GM19351 (cell line): ENCODE data around the gene SORD.
"Not testable (repeated sequence)": the region's sequence is repeated elsewhere in the genome, so short reads cannot be mapped to it uniquely, and the experiment has no call there.

Source experiments
- ATAC-seq: cut with Tn5 transposase; IDR thresholded peaks from one replicate; pipeline ENCODE4 v1.9.1; 2021; ENCODE audit warnings: mild to moderate bottlenecking, moderate library complexity; ENCODE audit not compliant: unreplicated experiment

The SORD gene

DNA sequence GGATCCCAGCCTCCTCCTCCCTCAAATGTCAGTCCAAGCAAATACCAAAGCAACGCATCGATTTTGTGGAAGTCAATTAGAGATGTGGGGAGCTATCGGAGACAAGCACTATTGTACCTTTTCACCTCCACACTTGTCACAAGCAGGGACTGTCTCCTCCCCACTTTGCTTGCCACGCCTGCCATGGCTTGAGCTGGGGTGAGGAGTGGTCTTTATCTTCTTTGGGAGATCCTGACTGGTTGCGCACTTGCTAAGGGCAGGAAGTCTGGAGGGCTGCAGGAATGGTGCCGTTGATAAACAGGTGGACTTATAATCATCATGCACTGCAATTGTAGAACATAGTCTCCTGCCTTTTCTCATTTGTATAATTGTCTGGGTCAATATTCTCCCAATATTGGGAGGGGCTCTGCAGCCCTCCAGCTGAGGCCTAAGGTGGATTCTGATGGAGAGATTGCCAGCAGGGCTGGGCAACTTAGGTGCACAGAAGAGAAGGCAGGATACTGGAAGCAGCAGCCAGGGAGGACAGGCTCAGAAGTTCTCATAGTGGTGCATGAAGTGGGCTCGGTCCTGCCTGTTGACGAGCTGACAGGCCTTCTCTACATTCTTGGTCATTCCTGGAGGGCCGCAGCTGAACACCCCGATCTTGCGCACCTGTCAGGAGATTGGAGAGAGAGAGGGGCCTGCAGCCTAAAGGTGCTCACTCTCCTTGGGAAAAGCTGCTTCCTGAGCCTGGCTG, 70.8 kb downstream of the SORD start:
- ATAC-seq, result no peak

GRCh38 chr15:45094358-45094730, 71.3 kb downstream of the SORD start:
- ATAC-seq, result no peak

DNA sequence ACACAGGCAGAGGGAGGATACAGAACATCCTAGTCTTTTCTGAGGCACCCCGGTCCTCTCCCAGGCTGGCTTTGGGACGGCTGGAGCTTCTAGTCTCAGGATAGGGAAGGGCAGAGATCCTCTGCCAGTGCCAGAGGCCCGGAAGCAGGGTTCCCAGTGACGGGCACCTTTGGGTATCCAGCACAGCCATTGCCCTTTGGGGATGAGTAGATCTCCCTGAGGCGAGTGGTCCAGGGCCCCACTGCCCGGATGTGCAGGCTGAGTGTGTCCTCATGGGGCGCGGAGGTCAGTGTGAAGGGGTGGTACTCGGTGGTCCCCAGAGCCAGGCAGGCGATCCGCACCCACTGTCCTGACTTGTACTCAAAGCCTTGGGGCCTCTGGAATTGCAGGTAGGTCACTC, 72.7 kb downstream of the SORD start:
- no peak for ATAC-seq

DNA sequence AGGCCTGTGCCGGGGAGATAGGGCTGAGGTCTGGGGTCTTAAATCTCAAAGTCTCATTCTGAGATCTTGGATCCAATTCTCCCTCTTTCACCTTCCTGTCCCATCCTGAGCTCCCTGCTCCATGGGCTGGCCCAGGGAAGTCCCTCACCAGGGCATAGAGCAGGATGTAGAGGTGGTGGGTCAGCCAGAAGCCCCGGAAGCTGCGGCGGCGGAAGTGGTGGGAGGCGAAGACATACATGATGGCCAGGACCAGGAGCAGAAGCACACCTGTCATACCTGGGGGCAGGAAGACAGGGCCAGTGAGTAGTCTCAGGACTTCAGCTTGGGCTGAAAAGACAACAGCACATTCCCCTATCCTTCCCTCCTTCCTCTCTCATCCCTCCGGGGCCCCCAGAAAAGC, 74.5 kb downstream of the SORD start:
- ATAC-seq, result no peak

GRCh38 chr15:45099549-45100165, 76.7 kb downstream of the SORD start:
- no peak for ATAC-seq

DNA sequence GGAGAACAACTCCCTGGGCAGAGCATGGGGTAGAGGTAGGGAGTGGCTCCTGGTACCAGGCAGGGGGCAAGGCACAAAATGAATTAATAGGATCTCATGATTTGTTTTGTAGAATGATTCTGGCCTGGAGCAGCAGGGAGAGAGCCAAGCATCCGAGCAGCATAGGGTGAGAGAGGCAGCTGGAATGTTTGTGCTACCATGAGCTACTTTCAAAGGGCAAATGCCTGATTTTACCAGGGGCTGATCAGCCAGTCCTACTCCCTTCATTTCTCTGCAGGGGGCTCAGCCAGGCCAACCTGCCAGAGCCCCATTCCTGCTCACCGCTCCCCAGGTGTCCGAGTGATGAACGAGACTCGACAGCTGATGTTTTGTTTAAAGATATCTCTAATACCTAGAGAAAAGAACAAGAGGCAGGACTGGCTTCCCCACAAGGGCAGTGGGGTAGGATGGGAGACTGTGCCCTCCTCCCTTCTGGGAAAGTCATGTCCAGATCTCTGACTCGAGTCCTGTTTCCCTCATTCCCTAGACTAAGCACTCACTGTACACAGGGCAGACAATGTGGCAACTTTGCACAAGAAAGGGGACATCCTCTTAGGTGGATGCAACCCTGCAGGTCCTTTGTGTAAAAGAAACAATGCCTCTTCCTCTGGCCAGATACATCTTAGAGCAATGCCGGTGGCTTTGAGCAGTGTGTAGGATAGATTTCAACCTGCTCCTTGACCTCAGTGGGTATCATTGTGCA, 78.1 kb downstream of the SORD start:
- ATAC-seq, result no peak

DNA sequence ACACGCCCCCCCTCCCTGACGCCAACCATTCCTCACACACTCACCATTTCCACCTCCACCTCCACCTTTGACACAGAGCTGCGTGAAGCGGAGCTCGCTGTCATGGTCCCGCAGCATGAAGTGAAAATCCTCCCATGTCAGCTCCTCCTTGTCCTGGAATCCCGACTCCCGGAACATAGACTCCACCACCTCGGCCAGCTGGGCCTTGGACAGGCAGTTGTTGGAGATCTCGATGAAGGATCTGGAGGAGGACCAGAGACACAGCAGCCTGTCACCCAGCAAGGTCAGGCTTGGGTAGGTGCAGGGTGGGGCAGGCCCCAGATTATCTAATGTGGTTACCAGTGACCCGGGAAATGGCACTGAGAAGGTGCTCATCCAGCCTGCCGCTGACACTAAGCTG, 78.8 kb downstream of the SORD start:
- no peak for ATAC-seq

DNA sequence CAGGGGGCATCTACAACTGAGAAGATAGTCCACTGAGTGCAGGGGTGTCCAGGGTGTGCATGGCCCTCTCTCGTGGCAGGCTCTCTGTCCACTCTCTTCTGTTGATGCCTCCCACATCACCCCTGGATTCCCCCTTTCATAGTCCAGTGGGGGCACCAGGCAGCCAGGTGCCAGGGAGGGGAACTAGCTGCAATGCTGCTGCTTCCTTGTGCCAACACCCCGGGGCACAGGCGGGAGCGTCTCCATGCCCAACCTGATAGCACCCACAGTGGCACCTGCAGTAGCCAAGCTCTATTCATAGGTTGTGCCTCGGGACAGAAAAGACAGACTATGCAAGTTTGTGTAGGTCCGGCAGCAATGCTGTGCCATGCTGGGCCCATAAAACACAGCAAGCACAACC, 79.2 kb downstream of the SORD start:
- ATAC-seq, result no peak

DNA sequence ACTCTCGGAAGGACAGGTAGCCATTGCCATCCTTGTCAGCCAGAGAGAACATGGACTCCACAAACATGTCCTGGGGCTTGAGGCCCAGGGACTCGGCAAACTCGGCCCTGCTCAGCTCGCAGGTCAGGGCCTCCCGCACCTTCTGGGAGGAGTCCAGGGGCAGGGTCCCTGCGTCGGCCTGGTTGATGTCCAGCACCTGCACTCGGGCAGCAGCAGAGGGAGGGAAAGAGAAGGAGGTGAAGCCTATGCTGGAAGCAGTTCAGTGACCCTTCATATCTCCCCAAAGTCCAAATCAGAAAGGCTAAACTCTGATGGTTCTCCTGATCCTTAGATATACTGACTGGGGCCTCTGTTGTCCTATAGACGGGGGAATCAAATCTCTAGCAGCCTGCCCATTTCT, 81.2 kb downstream of the SORD start:
- not testable (repeated sequence) for ATAC-seq

GRCh38 chr15:45105586-45105985, 82.6 kb downstream of the SORD start:
- no peak for ATAC-seq

GRCh38 chr15:45106002-45106790, 83.2 kb downstream of the SORD start:
- no peak for ATAC-seq

DNA sequence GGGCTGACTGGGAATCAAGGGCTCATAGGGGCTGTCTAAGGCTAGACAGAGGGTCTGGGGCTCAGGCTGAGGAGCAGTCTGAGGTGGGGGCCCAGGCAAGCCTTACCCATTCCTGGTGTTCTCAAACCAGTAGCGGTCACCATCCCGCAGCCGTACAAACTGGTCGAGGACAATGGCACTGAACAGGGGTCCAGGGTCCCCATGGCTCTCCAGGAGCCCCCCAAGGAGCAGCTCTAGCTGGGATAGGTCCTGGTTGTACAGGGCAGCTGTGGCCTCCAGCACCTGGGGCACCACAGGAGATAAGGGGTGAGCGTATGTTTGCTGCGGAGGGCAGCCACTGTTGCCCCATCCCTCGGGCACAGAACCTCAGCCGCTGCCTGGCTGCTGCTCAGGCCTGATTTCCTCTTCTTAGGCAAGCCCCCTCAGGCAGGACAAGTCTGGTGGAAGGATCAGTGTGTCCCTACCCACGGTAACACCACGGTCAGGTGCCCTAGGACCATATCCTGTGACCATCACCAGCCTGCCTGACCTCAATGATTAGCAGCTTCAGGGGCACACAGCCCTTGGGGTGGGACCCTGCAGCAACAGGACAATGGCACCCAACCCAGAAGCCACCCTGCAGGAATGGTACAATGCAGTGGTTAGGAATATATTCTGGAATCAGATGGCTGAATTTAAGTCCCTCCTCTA, 85.1 kb downstream of the SORD start:
- ATAC-seq, result no peak

DNA sequence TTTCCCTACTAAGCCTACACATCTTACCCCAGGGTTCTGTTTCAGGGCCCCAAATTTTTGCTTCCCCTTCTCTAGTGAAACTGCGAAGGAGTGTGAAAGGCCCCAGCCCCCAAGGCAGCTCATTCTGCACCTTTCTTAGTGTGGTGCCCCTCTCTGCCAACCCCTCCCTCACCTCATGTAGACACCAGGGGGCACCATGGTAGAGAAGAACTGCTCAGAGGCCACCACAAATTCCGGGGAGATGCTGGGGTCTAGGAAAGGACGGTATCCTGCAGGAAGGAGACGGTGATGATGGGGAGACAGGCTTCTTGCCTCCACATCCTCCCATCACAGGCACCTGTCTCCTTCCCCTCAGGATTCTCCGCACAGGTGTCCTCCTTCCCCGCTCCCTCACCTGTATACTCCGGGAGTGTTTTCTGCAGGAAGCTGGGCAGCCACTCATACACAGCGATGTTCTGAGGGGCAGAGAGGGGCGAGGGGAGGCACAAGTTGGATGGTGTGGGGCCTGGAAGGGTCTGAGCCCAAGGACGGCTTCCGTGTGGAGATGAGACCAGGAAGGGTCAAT, 87.3 kb downstream of the SORD start:
- no peak for ATAC-seq

GRCh38 chr15:45111390-45112142, 88.6 kb downstream of the SORD start:
- no peak for ATAC-seq

GRCh38 chr15:45112143-45112590, 89.2 kb downstream of the SORD start:
- ATAC-seq, result no peak

GRCh38 chr15:45112591-45113379, 89.8 kb downstream of the SORD start:
- no peak for ATAC-seq

GRCh38 chr15:45113380-45113990, 90.5 kb downstream of the SORD start:
- no peak for ATAC-seq

DNA sequence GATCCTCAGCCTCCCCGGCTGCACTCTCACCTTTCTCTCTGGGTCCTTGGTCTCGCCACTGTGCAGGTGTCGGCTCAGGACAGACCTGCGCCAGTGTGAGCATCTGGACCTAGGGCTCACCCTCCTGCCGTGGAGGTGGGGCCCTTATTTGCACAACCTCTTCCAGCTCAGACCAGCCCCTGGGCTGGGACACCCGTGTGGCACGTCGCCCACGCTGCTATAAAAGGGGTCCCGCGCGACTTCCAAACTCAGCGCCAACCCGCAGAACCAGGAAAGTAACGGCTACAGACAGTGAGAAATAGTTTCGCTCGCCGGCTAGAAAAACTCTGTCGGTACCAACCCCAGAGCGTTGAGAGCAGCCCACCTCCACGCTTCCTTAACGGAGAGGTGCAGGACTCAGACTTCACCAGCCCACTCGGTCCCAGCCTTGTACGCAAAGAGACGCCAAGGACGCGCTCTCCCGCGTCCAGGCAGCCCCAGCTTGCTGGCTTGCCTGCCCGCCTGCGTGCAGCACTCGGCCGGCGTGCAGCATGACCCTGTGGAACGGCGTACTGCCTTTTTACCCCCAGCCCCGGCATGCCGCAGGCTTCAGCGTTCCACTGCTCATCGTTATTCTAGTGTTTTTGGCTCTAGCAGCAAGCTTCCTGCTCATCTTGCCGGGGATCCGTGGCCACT, 91.2 kb downstream of the SORD start, which contains the start of the genes DUOX2 and DUOXA2:
Gene DUOX2 (minus strand): TSS at position 97 of the 675 bp plus-strand sequence. CDS start 761 bp downstream, outside the sequence.
Gene DUOXA2 (plus strand): TSS at position 251 of the 675 bp plus-strand sequence. CDS start 280 bp downstream, at position 531.
- no peak for ATAC-seq
